GM12878 (cell line): Measurements from ENCODE around the gene ZNF763. TPM values are rescaled to one million over a fixed set of nuclear protein-coding genes. Genes with fewer than 3 reads are reported as not detected.

Experiments
- ATF2 ChIP-seq: IDR thresholded peaks from 2 replicates; pipeline ENCODE4 v1.6.1; 2012; ENCODE audit warnings: low read length, inconsistent platforms
- CHD4 ChIP-seq: fragments of 200-600 bp; sonication (generic); IDR thresholded peaks from 2 replicates; pipeline ENCODE4 v1.6.1; 2016; ENCODE audit warnings: mild to moderate bottlenecking
- E2F4 ChIP-seq: IDR thresholded peaks from 2 replicates; pipeline ENCODE4 v1.6.1; 2012; ENCODE audit warnings: low read depth, low read length, improper control_type of control experiment
- HDAC6 ChIP-seq: fragments of 200-600 bp; sonication (generic); IDR thresholded peaks from one replicate; pipeline ENCODE4 v1.8.0; 2017; ENCODE audit warnings: antibody characterized with exemption; ENCODE audit not compliant: unreplicated experiment
- LARP7 ChIP-seq: fragments of 450-650 bp; IDR thresholded peaks from 2 replicates; pipeline ENCODE4 v1.6.1; 2017; ENCODE audit warnings: mild to moderate bottlenecking
- MTA2 ChIP-seq: fragments of 450-650 bp; IDR thresholded peaks from 2 replicates; pipeline ENCODE4 v1.6.1; 2016; ENCODE audit warnings: low read depth, mild to moderate bottlenecking, moderate library complexity
- MXI1 ChIP-seq: fragments of 150-350 bp; IDR thresholded peaks from 2 replicates; pipeline ENCODE4 v1.6.1; 2011; ENCODE audit warnings: low read depth, mild to moderate bottlenecking, inconsistent platforms, low read length, improper control_type of control experiment
- NKRF ChIP-seq: fragments of 450-650 bp; conservative IDR thresholded peaks from 2 replicates; pipeline ENCODE4 v1.6.1; 2017; ENCODE audit warnings: mild to moderate bottlenecking, moderate library complexity
- PAX5 ChIP-seq: IDR thresholded peaks from 2 replicates; pipeline ENCODE4 v1.6.1; 2011; ENCODE audit warnings: low read depth, low read length, borderline replicate concordance
- PML ChIP-seq: IDR thresholded peaks from 2 replicates; pipeline ENCODE4 v1.6.1; 2012; ENCODE audit warnings: low read length, inconsistent platforms
- POLR2AphosphoS5 ChIP-seq: IDR thresholded peaks from 2 replicates; pipeline ENCODE4 v1.6.1; 2011; ENCODE audit warnings: mild to moderate bottlenecking, low read length, inconsistent platforms
- SP1 ChIP-seq: IDR thresholded peaks from one replicate; pipeline ENCODE4 v1.6.1; 2011; ENCODE audit warnings: low read depth, low read length
- TCF7 ChIP-seq: IDR thresholded peaks from 2 replicates; pipeline ENCODE4 v1.6.1; 2014; ENCODE audit warnings: antibody characterized with exemption, borderline replicate concordance
- YBX1 ChIP-seq: fragments of 450-650 bp; IDR thresholded peaks from 2 replicates; pipeline ENCODE4 v1.6.1; 2016; ENCODE audit warnings: antibody characterized with exemption
- ZBTB33 ChIP-seq: fragments of 450-650 bp; IDR thresholded peaks from 2 replicates; pipeline ENCODE4 v1.6.1; 2017; ENCODE audit warnings: mild to moderate bottlenecking
- polyA plus RNA-seq, 11 experiments: library from polyadenylated mRNA; depleted of rRNA in 4 of 11; unstranded in 6 of 11; stranded (reverse) in 5 of 11; fragments of >200 nt; fragmentation: Nextera tagmentation in 4 of 11; fragmentation: Illumina TruSeq in 1 of 11; extraction: Ambion mirVana in 4 of 11; extraction: Trizol in 1 of 11; gene quantifications; 1 replicate in 1 of 11; 2 replicates in 10 of 11; pipeline versions ENCODE4 v1.2.1 to v1.2.3, GENCODE V29; 2011 to 2016; ENCODE audit warnings: inconsistent platforms in 2 of 11, missing spikeins in 2 of 11, low read depth in 1 of 11
- total RNA-seq, 4 experiments: library from RNA; depleted of rRNA in 3 of 4; stranded (reverse); fragments of >200 nt in 3 of 4; fragmentation: Illumina TruSeq in 1 of 4; extraction: Trizol in 1 of 4; gene quantifications; 2 replicates each; pipeline versions ENCODE4 v1.2.1 to v1.2.3, GENCODE V29; 2013 to 2021
- TF ChIP-seq, protein P1 (sequence below): IDR thresholded peaks from 2 replicates; pipeline ENCODE4 v1.6.1; 2011; ENCODE audit warnings: borderline replicate concordance, low read depth, mild to moderate bottlenecking, moderate library complexity, mixed read lengths, low read length; ENCODE audit not compliant: insufficient read depth; ENCODE audit errors: extremely low read length
- TF ChIP-seq, protein P2 (sequence below): IDR thresholded peaks from 2 replicates; pipeline ENCODE4 v1.6.1; 2012; ENCODE audit warnings: mild to moderate bottlenecking, low read depth, low read length

The ZNF763 gene
- total and polyA plus RNA-seq, 10 of the 15 experiments (the other 5 are each of a cell fraction or from before 2014, with no cell fraction given): 0.62 to 1.8 (median 1.1) TPM

- TF ChIP-seq, protein P1, sequence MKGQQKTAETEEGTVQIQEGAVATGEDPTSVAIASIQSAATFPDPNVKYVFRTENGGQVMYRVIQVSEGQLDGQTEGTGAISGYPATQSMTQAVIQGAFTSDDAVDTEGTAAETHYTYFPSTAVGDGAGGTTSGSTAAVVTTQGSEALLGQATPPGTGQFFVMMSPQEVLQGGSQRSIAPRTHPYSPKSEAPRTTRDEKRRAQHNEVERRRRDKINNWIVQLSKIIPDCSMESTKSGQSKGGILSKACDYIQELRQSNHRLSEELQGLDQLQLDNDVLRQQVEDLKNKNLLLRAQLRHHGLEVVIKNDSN: no peak
- TF ChIP-seq YBX1 (no peak), E2F4 (no peak), PML (no peak), PAX5 (no peak), CHD4 (no peak), LARP7 (peak; percentile 71), ZBTB33 (no peak), SP1 (peak; percentile 47), ATF2 (no peak), HDAC6 (peak; percentile 55), MTA2 (no peak), POLR2AphosphoS5 (peak; percentile 94), TCF7 (no peak), NKRF (0 out of 2 replicates have a peak, but pooled peaks have one; percentile 47), MXI1 (peak; percentile 63; the same call in 1 of the 2 replicates)
- TF ChIP-seq, protein P2, sequence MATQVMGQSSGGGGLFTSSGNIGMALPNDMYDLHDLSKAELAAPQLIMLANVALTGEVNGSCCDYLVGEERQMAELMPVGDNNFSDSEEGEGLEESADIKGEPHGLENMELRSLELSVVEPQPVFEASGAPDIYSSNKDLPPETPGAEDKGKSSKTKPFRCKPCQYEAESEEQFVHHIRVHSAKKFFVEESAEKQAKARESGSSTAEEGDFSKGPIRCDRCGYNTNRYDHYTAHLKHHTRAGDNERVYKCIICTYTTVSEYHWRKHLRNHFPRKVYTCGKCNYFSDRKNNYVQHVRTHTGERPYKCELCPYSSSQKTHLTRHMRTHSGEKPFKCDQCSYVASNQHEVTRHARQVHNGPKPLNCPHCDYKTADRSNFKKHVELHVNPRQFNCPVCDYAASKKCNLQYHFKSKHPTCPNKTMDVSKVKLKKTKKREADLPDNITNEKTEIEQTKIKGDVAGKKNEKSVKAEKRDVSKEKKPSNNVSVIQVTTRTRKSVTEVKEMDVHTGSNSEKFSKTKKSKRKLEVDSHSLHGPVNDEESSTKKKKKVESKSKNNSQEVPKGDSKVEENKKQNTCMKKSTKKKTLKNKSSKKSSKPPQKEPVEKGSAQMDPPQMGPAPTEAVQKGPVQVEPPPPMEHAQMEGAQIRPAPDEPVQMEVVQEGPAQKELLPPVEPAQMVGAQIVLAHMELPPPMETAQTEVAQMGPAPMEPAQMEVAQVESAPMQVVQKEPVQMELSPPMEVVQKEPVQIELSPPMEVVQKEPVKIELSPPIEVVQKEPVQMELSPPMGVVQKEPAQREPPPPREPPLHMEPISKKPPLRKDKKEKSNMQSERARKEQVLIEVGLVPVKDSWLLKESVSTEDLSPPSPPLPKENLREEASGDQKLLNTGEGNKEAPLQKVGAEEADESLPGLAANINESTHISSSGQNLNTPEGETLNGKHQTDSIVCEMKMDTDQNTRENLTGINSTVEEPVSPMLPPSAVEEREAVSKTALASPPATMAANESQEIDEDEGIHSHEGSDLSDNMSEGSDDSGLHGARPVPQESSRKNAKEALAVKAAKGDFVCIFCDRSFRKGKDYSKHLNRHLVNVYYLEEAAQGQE: no peak
Measured at GRCh38 chr19:11987405-11988281, 22.8 kb downstream of the ZNF763 start (continued).
